Neural progenitor cell (in vitro differentiated cells): ENCODE data around the gene MEFV. TPM values are rescaled to one million over a fixed set of nuclear protein-coding genes. Genes with fewer than 3 reads are reported as not detected.

ENCODE experiments used
- DNase-seq: peaks from one replicate; pipeline ENCODE4 v3.0.0-alpha.2; 2016; ENCODE audit warnings: low spot score
- H2AFZ ChIP-seq: fragments of 200-600 bp; sonication (generic); replicated peaks from 2 replicates; pipeline ENCODE4 v1.6.1; 2016; ENCODE audit warnings: antibody characterized with exemption
- H3F3A ChIP-seq: fragments of 200-600 bp; sonication (generic); 2 replicates; pipeline ENCODE4 v1.6.1; 2016; ENCODE audit warnings: antibody characterized with exemption, low read depth
- H3K27ac ChIP-seq: fragments of 200-600 bp; sonication (generic); 2 replicates; pipeline ENCODE4 v1.5.1; 2016; ENCODE audit warnings: mild to moderate bottlenecking
- H3K27me3 ChIP-seq: fragments of 200-600 bp; sonication (generic); 2 replicates; pipeline ENCODE4 v1.6.1; 2016; ENCODE audit warnings: mild to moderate bottlenecking, moderate library complexity
- H3K36me3 ChIP-seq: fragments of 200-600 bp; sonication (generic); 2 replicates; pipeline ENCODE4 v1.5.1; 2016
- H3K4me1 ChIP-seq: fragments of 200-600 bp; sonication (generic); 2 replicates; pipeline ENCODE4 v1.6.1; 2016; ENCODE audit warnings: mixed run types
- H3K4me2 ChIP-seq: fragments of 200-600 bp; sonication (generic); 2 replicates; pipeline ENCODE4 v1.6.1; 2016
- H3K4me3 ChIP-seq: fragments of 200-600 bp; sonication (generic); 2 replicates; pipeline ENCODE4 v1.5.1; 2016
- H3K79me2 ChIP-seq: fragments of 200-600 bp; sonication (generic); 2 replicates; pipeline ENCODE4 v1.6.1; 2016; ENCODE audit warnings: low read depth
- H3K9ac ChIP-seq: fragments of 200-600 bp; sonication (generic); 2 replicates; pipeline ENCODE4 v1.6.1; 2016
- H3K9me3 ChIP-seq: fragments of 200-600 bp; sonication (generic); 2 replicates; pipeline ENCODE4 v1.5.1; 2016; ENCODE audit warnings: low read depth
- H4K20me1 ChIP-seq: fragments of 200-600 bp; sonication (generic); 2 replicates; pipeline ENCODE4 v1.6.1; 2016; ENCODE audit warnings: low read depth
- H3K27ac Mint-ChIP-seq: 3 replicates; pipeline ENCODE4 v1.8.0; 2021; ENCODE audit warnings: mixed read lengths
- H3K27me3 Mint-ChIP-seq: 2 replicates; pipeline ENCODE4 v1.8.0; 2022; ENCODE audit warnings: low read depth, mild to moderate bottlenecking, inconsistent platforms, moderate library complexity, mixed read lengths; ENCODE audit not compliant: insufficient read depth
- H3K36me3 Mint-ChIP-seq: 3 replicates; pipeline ENCODE4 v1.8.0; 2021; ENCODE audit warnings: mixed read lengths
- H3K4me1 Mint-ChIP-seq: 3 replicates; pipeline ENCODE4 v1.8.0; 2021; ENCODE audit warnings: mixed read lengths
- H3K4me3 Mint-ChIP-seq: 3 replicates; pipeline ENCODE4 v1.8.0; 2021; ENCODE audit warnings: mild to moderate bottlenecking, moderate library complexity, mixed read lengths
- H3K9me3 Mint-ChIP-seq: 3 replicates; pipeline ENCODE4 v1.8.0; 2020; ENCODE audit warnings: mixed read lengths
- EZH2 ChIP-seq: fragments of 200-600 bp; sonication (generic); IDR thresholded peaks from 2 replicates; pipeline ENCODE4 v1.6.1; 2017; ENCODE audit warnings: antibody characterized with exemption, mild to moderate bottlenecking, moderate library complexity
- EZH2phosphoT487 ChIP-seq: fragments of 200-600 bp; sonication (generic); IDR thresholded peaks from 2 replicates; pipeline ENCODE4 v1.6.1; 2017; ENCODE audit warnings: antibody characterized with exemption
- total RNA-seq: library from RNA; depleted of rRNA; stranded (reverse); fragments of >200 nt; gene quantifications from 2 replicates; pipeline ENCODE4 v1.2.3, GENCODE V29; 2015; ENCODE audit warnings: low replicate concordance
- TF ChIP-seq, protein P1 (sequence below): fragments of 200-600 bp; sonication (generic); IDR thresholded peaks from 2 replicates; pipeline ENCODE4 v1.5.1; 2017; ENCODE audit warnings: antibody characterized with exemption, mild to moderate bottlenecking

The MEFV gene
- total RNA-seq, 1 donor from 2014 or later, result not detected

GRCh38 chr16:3256866-3257465, 533 bp upstream of the MEFV start:
- Histone ChIP-seq H3K9ac (no peak overlapping the region), H3K36me3 (no peaks in the 10 kb centered on the region), H3K4me2 (no peak overlapping the region), H3K79me2 (no peaks in the 10 kb centered on the region), H3K27ac (no peak overlapping the region), H2AFZ (no peak overlapping the region), H3K4me1 (no peaks in the 10 kb centered on the region), H4K20me1 (no peaks in the 10 kb centered on the region), H3K9me3 (no peaks in the 10 kb centered on the region), H3F3A (no peaks in the 10 kb centered on the region), H3K4me3 (no peak overlapping the region), H3K27me3 (peaks cover 3% of the 10 kb centered on the region)
- Mint-ChIP-seq H3K9me3 (peaks cover 5% of the 10 kb centered on the region), H3K4me1 (no peaks in the 10 kb centered on the region), H3K27ac (no peak overlapping the region), H3K27me3 (peaks cover 18% of the 10 kb centered on the region), H3K4me3 (no peak overlapping the region), H3K36me3 (no peaks in the 10 kb centered on the region)
- no peak for DNase-seq
- TF ChIP-seq EZH2, result no peak
- no peak for TF ChIP-seq EZH2phosphoT487
- TF ChIP-seq, protein P1, sequence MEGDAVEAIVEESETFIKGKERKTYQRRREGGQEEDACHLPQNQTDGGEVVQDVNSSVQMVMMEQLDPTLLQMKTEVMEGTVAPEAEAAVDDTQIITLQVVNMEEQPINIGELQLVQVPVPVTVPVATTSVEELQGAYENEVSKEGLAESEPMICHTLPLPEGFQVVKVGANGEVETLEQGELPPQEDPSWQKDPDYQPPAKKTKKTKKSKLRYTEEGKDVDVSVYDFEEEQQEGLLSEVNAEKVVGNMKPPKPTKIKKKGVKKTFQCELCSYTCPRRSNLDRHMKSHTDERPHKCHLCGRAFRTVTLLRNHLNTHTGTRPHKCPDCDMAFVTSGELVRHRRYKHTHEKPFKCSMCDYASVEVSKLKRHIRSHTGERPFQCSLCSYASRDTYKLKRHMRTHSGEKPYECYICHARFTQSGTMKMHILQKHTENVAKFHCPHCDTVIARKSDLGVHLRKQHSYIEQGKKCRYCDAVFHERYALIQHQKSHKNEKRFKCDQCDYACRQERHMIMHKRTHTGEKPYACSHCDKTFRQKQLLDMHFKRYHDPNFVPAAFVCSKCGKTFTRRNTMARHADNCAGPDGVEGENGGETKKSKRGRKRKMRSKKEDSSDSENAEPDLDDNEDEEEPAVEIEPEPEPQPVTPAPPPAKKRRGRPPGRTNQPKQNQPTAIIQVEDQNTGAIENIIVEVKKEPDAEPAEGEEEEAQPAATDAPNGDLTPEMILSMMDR, result no peak

DNA sequence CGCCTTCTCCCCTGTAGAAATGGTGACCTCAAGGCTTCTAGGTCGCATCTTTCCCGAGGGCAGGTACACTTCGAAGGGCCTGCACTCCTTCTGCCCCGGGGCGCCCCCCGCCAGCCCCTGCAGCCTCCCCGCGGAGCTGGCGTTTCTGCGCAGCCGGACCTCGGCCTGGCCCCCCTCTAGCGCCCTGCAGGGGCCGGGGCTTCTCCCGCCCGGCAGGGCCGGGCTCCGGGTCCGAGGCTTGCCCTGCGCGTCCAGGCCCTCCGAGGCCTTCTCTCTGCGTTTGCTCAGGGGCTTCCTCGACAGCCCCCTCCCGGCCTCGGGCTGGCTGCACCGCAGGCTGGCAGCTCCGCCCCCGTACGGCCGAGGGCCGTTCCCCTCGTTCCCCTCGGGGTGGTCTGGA, 2.1 kb downstream of the MEFV start:
- Histone ChIP-seq H3K36me3 (no peaks in the 10 kb centered on the region), H3K4me3 (no peak overlapping the region), H4K20me1 (no peaks in the 10 kb centered on the region), H2AFZ (no peak overlapping the region), H3K27me3 (no peaks in the 10 kb centered on the region), H3K27ac (no peak overlapping the region), H3F3A (no peaks in the 10 kb centered on the region), H3K9me3 (no peaks in the 10 kb centered on the region), H3K9ac (no peak overlapping the region), H3K4me2 (no peak overlapping the region), H3K4me1 (no peaks in the 10 kb centered on the region), H3K79me2 (no peaks in the 10 kb centered on the region)
- Mint-ChIP-seq H3K9me3 (peaks cover 6% of the 10 kb centered on the region), H3K4me1 (no peaks in the 10 kb centered on the region), H3K27ac (no peak overlapping the region), H3K36me3 (no peaks in the 10 kb centered on the region), H3K27me3 (peaks cover 19% of the 10 kb centered on the region), H3K4me3 (no peak overlapping the region)
- no peak for DNase-seq
- TF ChIP-seq EZH2, result no peak

GRCh38 chr16:3252967-3253366, 3.5 kb downstream of the MEFV start:
- no peaks in the 10 kb centered on the region for H3K36me3 ChIP-seq
- H3K4me2 ChIP-seq, result no peak overlapping the region
- no peaks in the 10 kb centered on the region for H3K4me1 Mint-ChIP-seq
- H2AFZ ChIP-seq, result no peak overlapping the region
- no peaks in the 10 kb centered on the region for H3K27me3 ChIP-seq
- H3K27ac Mint-ChIP-seq, result no peak overlapping the region
- H3K4me3 Mint-ChIP-seq, result no peak overlapping the region
- no peaks in the 10 kb centered on the region for H3K9me3 ChIP-seq
- TF ChIP-seq EZH2 (no peak), EZH2phosphoT487 (no peak)
- TF ChIP-seq, protein P1, result no peak
- no peaks in the 10 kb centered on the region for H3K79me2 ChIP-seq
- no peak overlapping the region for H3K27ac ChIP-seq
- DNase-seq, result no peak
- H3K9ac ChIP-seq, result no peak overlapping the region
- H3K36me3 Mint-ChIP-seq, result no peaks in the 10 kb centered on the region
- H3K4me1 ChIP-seq, result no peaks in the 10 kb centered on the region
- H3K9me3 Mint-ChIP-seq, result peaks cover 4% of the 10 kb centered on the region
- H3K4me3 ChIP-seq, result no peak overlapping the region
- H4K20me1 ChIP-seq, result no peaks in the 10 kb centered on the region
- no peaks in the 10 kb centered on the region for H3F3A ChIP-seq
- peaks cover 11% of the 10 kb centered on the region for H3K27me3 Mint-ChIP-seq

DNA sequence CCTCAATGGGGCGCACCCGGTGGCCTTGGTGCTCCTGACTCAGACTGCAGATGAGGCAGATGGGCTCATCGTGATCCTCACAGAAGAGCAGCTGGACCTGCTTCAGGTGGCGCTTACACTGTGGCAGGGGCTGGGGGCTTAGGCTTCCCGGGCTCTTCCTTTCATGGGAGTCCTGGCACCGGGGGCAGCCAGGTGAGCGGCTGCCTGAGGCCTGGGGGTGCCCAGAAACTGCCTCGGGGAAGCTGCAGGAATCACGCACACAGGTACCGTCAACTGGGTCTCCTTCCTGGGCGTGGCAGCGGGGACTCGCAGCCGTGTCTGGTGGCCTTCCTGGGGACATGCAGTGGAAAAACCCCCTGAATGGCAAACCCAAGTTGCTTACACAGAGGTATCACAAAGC, 7.0 kb downstream of the MEFV start:
- H3K27ac ChIP-seq, result no peak overlapping the region
- peaks cover 3% of the 10 kb centered on the region for H3K9me3 Mint-ChIP-seq
- TF ChIP-seq EZH2phosphoT487 (no peak), EZH2 (no peak)
- TF ChIP-seq, protein P1, result no peak
- no peak overlapping the region for H3K27ac Mint-ChIP-seq
- H3K4me3 Mint-ChIP-seq, result no peak overlapping the region
- H4K20me1 ChIP-seq, result no peaks in the 10 kb centered on the region
- peaks cover 18% of the 10 kb centered on the region for H3K27me3 Mint-ChIP-seq
- H3K27me3 ChIP-seq, result no peaks in the 10 kb centered on the region
- H3F3A ChIP-seq, result no peaks in the 10 kb centered on the region
- no peaks in the 10 kb centered on the region for H3K4me1 Mint-ChIP-seq
- DNase-seq, result no peak
- H3K4me1 ChIP-seq, result no peaks in the 10 kb centered on the region
- no peak overlapping the region for H3K9ac ChIP-seq
- H2AFZ ChIP-seq, result no peak overlapping the region
- no peak overlapping the region for H3K4me3 ChIP-seq
- no peaks in the 10 kb centered on the region for H3K36me3 ChIP-seq
- H3K9me3 ChIP-seq, result no peaks in the 10 kb centered on the region
- H3K4me2 ChIP-seq, result no peak overlapping the region
- H3K36me3 Mint-ChIP-seq, result no peaks in the 10 kb centered on the region
- H3K79me2 ChIP-seq, result no peaks in the 10 kb centered on the region
